Measurements from ENCODE around the gene MPND. TPM values are rescaled to one million over a fixed set of nuclear protein-coding genes. Genes with fewer than 3 reads are reported as not detected.

MPND gene
- total RNA-seq, 6 donors from 2014 or later = 7.7 to 37.1 (median 15.6) TPM

DNA sequence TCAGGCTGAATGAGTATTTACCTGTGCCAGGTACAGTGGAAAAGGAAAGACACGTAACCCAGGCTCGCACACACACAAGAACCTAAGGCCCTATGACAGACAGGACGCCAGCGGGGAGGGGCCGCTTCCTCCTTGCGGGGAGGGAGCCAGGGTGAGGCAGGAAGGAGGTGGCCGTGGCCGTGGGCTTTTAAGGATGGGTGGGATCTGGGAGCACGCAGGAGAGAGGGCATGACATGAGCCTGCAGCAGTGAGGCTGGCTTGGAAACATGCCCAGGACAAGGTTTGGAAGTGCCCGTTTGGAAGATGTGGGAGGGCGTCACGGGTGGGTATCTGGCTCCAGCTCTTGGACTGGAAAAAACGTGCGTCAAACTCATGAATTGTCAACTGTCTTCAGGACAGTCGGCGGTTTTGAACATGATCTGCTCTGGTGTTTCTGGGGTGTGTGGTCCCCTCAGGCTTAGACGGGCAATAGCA lies 36.9 kb downstream of the MPND start:
- ATAC-seq (ENCODE audit: low FRiP score in 2 of 2) (peak in 1 of 2 donors; percentile 41), DNase-seq (peak; percentile 58 to 61)
- no peaks in the 10 kb centered on the region for H3K9me3 ChIP-seq
- H3K36me3 ChIP-seq = peaks cover 0 to 17% (median 9%) of the 10 kb centered on the region in 4 donors
- TF ChIP-seq POLR2A (IDR thresholded peaks at IDR 0.05) = no peak
- TF ChIP-seq EP300 (IDR thresholded peaks at IDR 0.05) = no peak
- TF ChIP-seq POLR2AphosphoS5 (IDR thresholded peaks at IDR 0.05) = peak; percentile 10 to 33
- TF ChIP-seq, protein P1, sequence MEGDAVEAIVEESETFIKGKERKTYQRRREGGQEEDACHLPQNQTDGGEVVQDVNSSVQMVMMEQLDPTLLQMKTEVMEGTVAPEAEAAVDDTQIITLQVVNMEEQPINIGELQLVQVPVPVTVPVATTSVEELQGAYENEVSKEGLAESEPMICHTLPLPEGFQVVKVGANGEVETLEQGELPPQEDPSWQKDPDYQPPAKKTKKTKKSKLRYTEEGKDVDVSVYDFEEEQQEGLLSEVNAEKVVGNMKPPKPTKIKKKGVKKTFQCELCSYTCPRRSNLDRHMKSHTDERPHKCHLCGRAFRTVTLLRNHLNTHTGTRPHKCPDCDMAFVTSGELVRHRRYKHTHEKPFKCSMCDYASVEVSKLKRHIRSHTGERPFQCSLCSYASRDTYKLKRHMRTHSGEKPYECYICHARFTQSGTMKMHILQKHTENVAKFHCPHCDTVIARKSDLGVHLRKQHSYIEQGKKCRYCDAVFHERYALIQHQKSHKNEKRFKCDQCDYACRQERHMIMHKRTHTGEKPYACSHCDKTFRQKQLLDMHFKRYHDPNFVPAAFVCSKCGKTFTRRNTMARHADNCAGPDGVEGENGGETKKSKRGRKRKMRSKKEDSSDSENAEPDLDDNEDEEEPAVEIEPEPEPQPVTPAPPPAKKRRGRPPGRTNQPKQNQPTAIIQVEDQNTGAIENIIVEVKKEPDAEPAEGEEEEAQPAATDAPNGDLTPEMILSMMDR (IDR thresholded peaks at IDR 0.05) = no peak
- H3K4me1 ChIP-seq = peaks cover 47 to 55% (median 52%) of the 10 kb centered on the region in 4 donors
- WGBS, 2 donors = 19 to 27% methylated on average over 17 of the region's 17 CpGs
- H3K27ac ChIP-seq = peak overlapping the region; percentile 72 to 85 (median 82)
- no peaks in the 10 kb centered on the region for H3K27me3 ChIP-seq
- H3K4me3 ChIP-seq = peak overlapping the region in 2 of 4 donors; percentile 17 to 21

DNA sequence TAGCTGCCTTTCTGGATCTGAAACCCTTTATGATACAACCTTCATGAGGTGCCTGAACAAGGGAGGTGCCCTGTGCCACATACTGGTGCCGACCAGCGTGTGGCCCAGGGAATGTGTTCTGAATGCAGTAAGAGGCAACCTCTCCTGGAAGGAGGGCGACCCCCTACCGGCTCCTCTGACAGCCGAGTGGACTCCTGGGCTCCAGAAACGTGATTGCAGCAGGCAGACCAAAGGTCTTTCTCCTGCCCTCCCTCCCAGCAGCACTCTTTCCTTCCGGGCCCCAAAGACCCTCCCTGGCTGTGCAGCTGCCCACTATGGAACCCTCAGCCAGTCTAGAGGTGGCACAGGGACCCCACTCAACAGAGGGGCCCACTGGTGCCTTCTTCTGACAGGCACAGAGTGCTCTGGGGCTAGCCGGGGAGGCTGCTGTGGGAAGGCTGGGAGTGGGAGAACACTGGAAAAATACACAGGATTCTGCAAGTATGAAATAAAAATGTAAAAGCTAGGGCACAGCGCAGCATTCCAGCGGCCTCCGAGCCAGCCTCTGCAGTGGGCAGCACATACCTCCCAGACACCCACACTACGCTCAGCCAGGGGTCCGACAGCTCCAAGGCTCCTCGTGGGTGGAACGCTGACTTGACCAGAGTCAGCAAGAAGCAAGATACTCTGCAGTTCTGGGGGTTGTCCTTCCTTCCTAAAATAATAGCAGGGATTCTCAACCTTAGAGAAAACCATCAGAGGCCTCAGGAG lies 42.1 kb downstream of the MPND start:
- TF ChIP-seq, protein P1 (IDR thresholded peaks at IDR 0.05) = no peak
- TF ChIP-seq POLR2A (IDR thresholded peaks at IDR 0.05) (no peak), POLR2AphosphoS5 (IDR thresholded peaks at IDR 0.05) (no peak), EP300 (IDR thresholded peaks at IDR 0.05) (no peak)
- ATAC-seq (ENCODE audit: low FRiP score in 2 of 2) (no peak), DNase-seq (no peak)
- Histone ChIP-seq H3K27me3 (no peaks in the 10 kb centered on the region), H3K27ac (peak overlapping the region in 2 of 4 donors; percentile 11 to 39), H3K4me3 (no peak overlapping the region), H3K36me3 (peaks cover 0 to 22% (median 13%) of the 10 kb centered on the region in 4 donors), H3K9me3 (no peaks in the 10 kb centered on the region), H3K4me1 (peaks cover 27 to 34% (median 29%) of the 10 kb centered on the region in 4 donors)
- WGBS, 2 donors = 88 to 91% methylated on average over 14 to 15 of the region's 15 CpGs

DNA sequence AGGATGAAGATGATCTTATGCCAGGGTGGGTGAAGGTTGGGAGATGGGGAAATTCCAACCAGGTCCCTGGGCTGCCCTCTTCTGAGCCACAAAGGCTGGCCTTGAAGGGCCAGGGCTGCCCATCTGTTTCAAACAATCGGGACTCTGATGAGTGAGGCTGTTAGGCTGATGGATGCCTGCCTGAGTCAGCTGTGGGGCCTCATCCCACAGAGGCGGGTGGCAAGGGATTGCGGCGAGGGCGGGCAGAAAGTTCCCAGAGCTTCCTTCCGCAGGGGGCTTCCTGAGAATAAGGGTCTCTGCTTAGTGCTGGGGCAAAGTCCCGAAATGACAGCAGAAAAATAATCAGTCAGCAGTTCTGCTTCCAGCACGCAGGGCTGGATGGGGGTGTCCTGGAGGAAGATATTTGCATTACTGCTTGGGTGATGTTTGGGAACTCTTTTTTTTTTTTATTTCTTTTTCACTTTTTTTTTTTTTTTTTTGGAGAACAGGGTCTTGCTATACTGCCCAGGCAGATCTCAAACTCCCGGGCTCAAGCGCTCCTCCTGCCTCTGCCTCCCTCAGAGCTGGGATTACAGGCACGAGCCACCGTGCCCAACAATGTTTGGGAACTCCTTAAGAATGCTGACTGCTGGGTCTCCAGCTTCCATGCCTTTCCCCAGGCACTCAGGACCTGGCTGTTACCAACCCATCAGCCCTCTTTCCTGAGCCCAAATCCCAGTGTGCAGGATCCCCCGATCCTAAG lies 42.9 kb downstream of the MPND start:
- peaks cover 0 to 22% (median 13%) of the 10 kb centered on the region in 4 donors for H3K36me3 ChIP-seq
- peak overlapping the region in 2 of 4 donors; percentile 11 to 39 for H3K27ac ChIP-seq
- H3K4me1 ChIP-seq = peaks cover 31 to 38% (median 35%) of the 10 kb centered on the region in 4 donors
- no peak overlapping the region for H3K4me3 ChIP-seq
- DNase-seq = no peak
- ATAC-seq (ENCODE audit: low FRiP score in 2 of 2) = no peak
- H3K9me3 ChIP-seq = no peaks in the 10 kb centered on the region
- 84 to 86% methylated on average over 13 of the region's 13 CpGs for WGBS, 2 donors
- TF ChIP-seq POLR2AphosphoS5 (IDR thresholded peaks at IDR 0.05) = no peak
- no peak for TF ChIP-seq POLR2A (IDR thresholded peaks at IDR 0.05)
- TF ChIP-seq EP300 (IDR thresholded peaks at IDR 0.05) = no peak
- TF ChIP-seq, protein P1 (IDR thresholded peaks at IDR 0.05) = no peak
- H3K27me3 ChIP-seq = no peaks in the 10 kb centered on the region

DNA sequence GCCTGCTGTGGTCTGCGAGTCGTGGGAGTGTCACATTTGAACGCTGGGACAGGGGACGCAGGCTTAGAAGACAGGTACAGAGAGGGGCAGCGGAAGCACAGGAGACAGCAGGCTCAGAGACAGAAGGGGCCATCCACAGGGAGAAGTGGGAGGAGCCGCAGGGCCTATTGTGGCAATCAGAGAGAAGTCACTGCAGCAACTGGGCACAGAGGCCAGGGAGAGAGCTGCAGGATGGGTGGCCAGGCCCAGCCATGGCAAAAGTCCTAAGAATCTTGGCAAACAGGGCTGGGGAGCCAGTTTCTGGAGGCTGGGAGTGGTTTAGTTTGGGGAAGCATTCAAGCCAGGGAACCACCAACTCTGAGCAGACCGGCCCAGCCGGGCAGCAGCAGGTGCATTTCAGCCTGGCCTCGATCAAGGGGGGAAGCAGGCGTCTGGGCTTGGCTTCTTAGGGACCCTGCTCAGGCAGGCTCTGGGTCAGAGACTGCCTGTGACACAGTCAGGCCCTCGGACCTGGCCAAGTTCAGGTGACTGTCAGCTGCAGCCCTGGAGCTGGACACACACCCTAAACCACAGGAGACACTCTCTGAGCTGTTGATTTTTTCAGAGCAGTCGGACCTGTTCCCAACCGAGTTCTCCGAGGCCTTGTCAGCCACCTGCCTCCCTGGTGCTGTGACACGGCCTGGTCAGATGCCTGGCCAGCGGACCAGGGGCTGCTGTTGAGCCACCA lies 45.1 kb downstream of the MPND start:
- ATAC-seq (ENCODE audit: low FRiP score in 2 of 2) = peak in 1 of 2 donors; percentile 56
- DNase-seq = peak in 1 of 2 donors; percentile 71
- TF ChIP-seq POLR2A (IDR thresholded peaks at IDR 0.05) (no peak), POLR2AphosphoS5 (IDR thresholded peaks at IDR 0.05) (no peak), EP300 (IDR thresholded peaks at IDR 0.05) (no peak)
- TF ChIP-seq, protein P1 (IDR thresholded peaks at IDR 0.05) = no peak
- WGBS, 2 donors = 63 to 71% methylated on average over 9 to 11 of the region's 16 CpGs
- Histone ChIP-seq H3K27me3 (no peaks in the 10 kb centered on the region), H3K9me3 (no peaks in the 10 kb centered on the region), H3K4me3 (no peak overlapping the region), H3K27ac (peak overlapping the region; percentile 77 to 87 (median 85)), H3K36me3 (peaks cover 0 to 18% (median 11%) of the 10 kb centered on the region in 4 donors), H3K4me1 (peaks cover 52 to 57% (median 54%) of the 10 kb centered on the region in 4 donors)
